MM.1S (cell line): Measurements from ENCODE around the gene TRAP1.

Source experiments
- DNase-seq: peaks from one replicate; pipeline ENCODE4 v3.0.0-alpha.2; 2015
- H2AFZ ChIP-seq: fragments of 300-600 bp; sonication (generic); 2 replicates; pipeline ENCODE4 v1.6.0; 2016; ENCODE audit warnings: antibody characterized with exemption, low read length
- H3F3A ChIP-seq: fragments of 300-600 bp; sonication (generic); 2 replicates; pipeline ENCODE4 v1.6.1; 2016; ENCODE audit warnings: mild to moderate bottlenecking, antibody characterized with exemption, low read length, moderate library complexity, mixed read lengths; ENCODE audit not compliant: insufficient read depth
- H3K27ac ChIP-seq: fragments of 300-600 bp; sonication (generic); 2 replicates; pipeline ENCODE4 v1.5.1; 2016; ENCODE audit warnings: mild to moderate bottlenecking, low read length
- H3K27me3 ChIP-seq: fragments of 300-600 bp; sonication (generic); replicated peaks from 2 replicates; pipeline ENCODE4 v1.6.0; 2016; ENCODE audit warnings: low read length; ENCODE audit not compliant: insufficient read depth
- H3K36me3 ChIP-seq: fragments of 300-600 bp; sonication (generic); replicated peaks from 2 replicates; pipeline ENCODE4 v1.6.1; 2016; ENCODE audit warnings: mild to moderate bottlenecking, low read length, mixed read lengths; ENCODE audit not compliant: insufficient read depth
- H3K4me1 ChIP-seq: fragments of 300-600 bp; sonication (generic); 2 replicates; pipeline ENCODE4 v1.6.1; 2016; ENCODE audit warnings: low read length, mixed read lengths
- H3K4me2 ChIP-seq: fragments of 300-600 bp; sonication (generic); 2 replicates; pipeline ENCODE4 v1.6.0; 2016; ENCODE audit warnings: low read depth, low read length
- H3K4me3 ChIP-seq: fragments of 300-600 bp; sonication (generic); 2 replicates; pipeline ENCODE4 v1.5.1; 2016; ENCODE audit warnings: low read length, mixed read lengths
- H3K79me2 ChIP-seq: fragments of 300-600 bp; sonication (generic); 2 replicates; pipeline ENCODE4 v1.6.1; 2016; ENCODE audit warnings: mixed run types, low read length, mixed read lengths
- H3K9ac ChIP-seq: fragments of 300-600 bp; sonication (generic); 2 replicates; pipeline ENCODE4 v1.6.1; 2016; ENCODE audit warnings: low read length, mixed read lengths
- H3K9me2 ChIP-seq: fragments of 300-600 bp; sonication (generic); replicated peaks from 2 replicates; pipeline ENCODE4 v1.6.1; 2016; ENCODE audit warnings: mild to moderate bottlenecking, low read length, mixed read lengths; ENCODE audit not compliant: insufficient read depth
- H3K9me3 ChIP-seq: fragments of 300-600 bp; sonication (generic); replicated peaks from 2 replicates; pipeline ENCODE4 v1.6.1; 2016; ENCODE audit warnings: mild to moderate bottlenecking, low read length, mixed read lengths; ENCODE audit not compliant: insufficient read depth
- H4K20me1 ChIP-seq: fragments of 300-600 bp; sonication (generic); 2 replicates; pipeline ENCODE4 v1.6.1; 2016; ENCODE audit warnings: mild to moderate bottlenecking, low read length, moderate library complexity, mixed read lengths; ENCODE audit not compliant: insufficient read depth
- CTCF ChIP-seq: fragments of 300-600 bp; sonication (generic); IDR thresholded peaks from 2 replicates; pipeline ENCODE4 v1.5.1; 2016; ENCODE audit warnings: antibody characterized with exemption, low read length, mixed read lengths
- EZH2 ChIP-seq: fragments of 300-600 bp; sonication (generic); optimal IDR thresholded peaks from 2 replicates; pipeline ENCODE3; 2017; ENCODE audit warnings: low read depth, mild to moderate bottlenecking, antibody characterized with exemption, low read length, mixed read lengths
- EZH2phosphoT487 ChIP-seq: fragments of 300-600 bp; sonication (generic); IDR thresholded peaks from 2 replicates; pipeline ENCODE4 v1.6.1; 2018; ENCODE audit warnings: antibody characterized with exemption, low read length

TRAP1 gene

DNA sequence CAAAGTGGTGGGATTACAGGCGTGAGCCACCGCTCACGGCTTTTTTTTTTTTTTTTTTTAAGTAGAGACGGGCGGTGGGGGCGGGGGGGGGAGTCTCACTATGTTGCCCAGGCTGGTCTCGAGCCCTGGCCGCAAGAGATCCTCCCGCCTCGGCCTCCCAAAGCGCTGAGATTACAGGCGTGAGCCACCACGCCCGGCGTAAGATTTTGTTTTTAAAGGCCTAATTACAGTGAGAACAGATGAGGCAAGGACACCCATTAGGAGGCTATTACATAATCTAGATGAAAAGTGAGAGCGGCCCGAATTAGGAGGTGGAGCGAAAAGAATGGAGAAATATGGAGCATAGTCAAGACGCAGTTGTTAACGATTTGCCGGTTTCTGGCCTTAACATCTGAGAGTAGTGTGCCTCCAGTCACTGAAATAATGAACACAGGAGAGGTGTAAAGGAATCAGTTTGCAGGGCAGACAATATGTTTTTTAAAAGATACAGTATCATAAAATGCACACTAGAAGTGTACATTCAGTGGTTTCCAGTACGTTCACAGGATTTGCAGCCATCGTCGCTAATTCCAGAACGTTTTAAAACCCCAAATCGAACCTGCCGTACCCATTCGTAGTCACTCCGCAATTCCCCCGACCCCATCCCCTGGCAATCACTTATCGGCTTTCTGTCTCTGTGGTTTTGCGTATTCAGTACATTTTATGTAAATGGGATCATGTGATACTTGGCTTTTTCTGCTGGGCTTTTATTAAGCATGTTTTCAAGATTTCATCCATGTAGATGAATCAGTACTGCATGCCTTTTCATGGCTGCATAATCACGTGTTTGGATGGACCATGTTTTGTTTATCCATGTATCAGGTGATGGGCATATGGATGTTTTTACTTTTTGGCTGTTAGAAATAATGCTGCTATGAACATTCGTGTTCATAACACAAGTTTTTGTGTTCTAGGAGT lies 104.5 kb downstream of the TRAP1 start:
- no peak for TF ChIP-seq CTCF
- no peak for TF ChIP-seq EZH2phosphoT487
- TF ChIP-seq EZH2: no peak
- Histone ChIP-seq H3K4me1 (peaks cover 14% of the 10 kb centered on the region), H3K4me2 (peak overlapping the region; percentile 73; the same call in 1 of the 2 replicates), H3K36me3 (0 out of 2 replicates have a peak, but pooled peaks cover 4% of the 10 kb centered on the region), H4K20me1 (no peaks in the 10 kb centered on the region), H2AFZ (no peak overlapping the region), H3K9me3 (no peaks in the 10 kb centered on the region), H3K79me2 (peaks cover 70% of the 10 kb centered on the region), H3K9ac (peak overlapping the region; percentile 91; the same call in 1 of the 2 replicates), H3K4me3 (peak overlapping the region; percentile 98), H3K9me2 (no peaks in the 10 kb centered on the region), H3K27ac (no peak overlapping the region), H3K27me3 (no peaks in the 10 kb centered on the region), H3F3A (peaks cover 3% of the 10 kb centered on the region; the same call in 1 of the 2 replicates)
- DNase-seq: no peak

DNA sequence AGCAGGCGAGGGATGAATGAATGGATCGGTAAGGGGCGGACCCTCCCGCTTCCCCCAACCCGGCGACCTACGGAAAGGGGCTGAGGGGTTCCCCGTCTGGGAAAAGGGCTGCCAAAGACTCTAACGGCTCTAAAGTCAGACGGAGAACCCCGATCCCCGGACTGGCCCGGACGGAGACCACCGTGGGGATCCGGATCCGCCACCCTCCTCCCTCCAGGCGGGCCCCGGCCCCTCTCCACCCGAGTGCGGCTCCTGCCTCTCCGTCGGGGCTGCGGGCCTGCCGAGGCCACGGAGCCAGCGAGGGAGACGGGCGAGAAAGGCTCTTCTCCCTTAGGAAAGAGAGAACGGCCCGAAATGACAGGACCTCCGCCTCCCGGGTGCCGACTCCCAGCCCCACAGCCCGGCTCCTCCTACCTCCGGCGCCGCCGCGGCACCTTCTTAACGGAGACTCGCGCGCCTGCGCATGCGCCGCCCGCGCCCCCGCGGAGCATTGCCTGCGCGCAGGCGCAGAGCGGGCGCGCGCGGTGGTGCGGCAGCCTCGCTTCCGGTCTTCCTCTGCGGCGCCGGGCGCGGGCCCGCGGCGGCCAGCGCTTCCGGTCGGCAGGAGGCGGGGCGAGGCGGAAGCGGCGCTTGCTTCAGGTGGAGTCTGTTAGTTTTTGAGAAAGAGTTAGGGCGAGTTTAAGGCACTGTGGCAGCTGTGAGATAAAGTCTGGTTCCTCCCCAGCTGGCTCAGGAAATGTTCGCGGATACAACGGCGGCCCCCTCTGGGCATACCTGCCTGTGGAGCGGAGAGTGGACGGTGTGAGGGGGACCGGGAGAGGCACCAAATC lies 106.0 kb downstream of the TRAP1 start, which contains the start of gene SLX4:
SLX4 (minus strand) TSS at position 461 of the 830 bp plus-strand sequence. CDS start 2,642 bp downstream, outside the sequence.
- Histone ChIP-seq H3F3A (peaks cover 3% of the 10 kb centered on the region; the same call in 1 of the 2 replicates), H3K4me2 (peak within 1 kb of the TSS; percentile 96), H3K4me1 (peaks cover 14% of the 10 kb centered on the region), H3K9me3 (no peaks in the 10 kb centered on the region), H3K79me2 (peaks cover 57% of the 10 kb centered on the region), H3K27me3 (no peaks in the 10 kb centered on the region), H4K20me1 (no peaks in the 10 kb centered on the region), H2AFZ (peak within 1 kb of the TSS; percentile 95), H3K36me3 (0 out of 2 replicates have a peak, but pooled peaks cover 4% of the 10 kb centered on the region), H3K9ac (peak within 1 kb of the TSS; percentile 91), H3K27ac (peak within 1 kb of the TSS; percentile 89), H3K9me2 (no peaks in the 10 kb centered on the region), H3K4me3 (peak within 1 kb of the TSS; percentile 98)
- TF ChIP-seq EZH2 (no peak), EZH2phosphoT487 (no peak), CTCF (no peak)
- DNase-seq: peak; percentile 96

DNA sequence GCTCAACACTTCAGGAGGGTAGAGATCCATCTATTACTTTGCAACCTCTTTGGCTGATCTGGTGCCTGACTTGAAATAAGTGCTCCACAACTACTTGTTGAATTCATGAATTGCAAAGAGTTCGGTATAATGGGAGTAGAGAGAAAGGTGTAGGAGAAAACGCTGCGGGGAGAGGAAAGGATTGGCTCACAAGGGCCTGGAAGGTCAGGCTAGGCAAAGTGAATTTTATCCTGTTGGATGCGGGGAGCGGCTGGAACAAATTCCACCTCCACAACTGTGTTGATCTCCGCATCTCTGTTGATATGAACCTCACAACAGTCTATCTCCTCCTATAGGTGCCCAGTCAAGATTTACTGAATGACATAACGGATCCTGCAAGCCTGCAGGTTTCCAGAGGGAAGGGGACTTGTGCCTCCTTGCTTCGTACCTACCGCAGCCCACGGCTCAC lies 106.6 kb downstream of the TRAP1 start:
- H3K9me3 ChIP-seq: no peaks in the 10 kb centered on the region
- no peaks in the 10 kb centered on the region for H4K20me1 ChIP-seq
- H3K4me1 ChIP-seq: peaks cover 14% of the 10 kb centered on the region
- no peak for TF ChIP-seq EZH2
- no peak for TF ChIP-seq EZH2phosphoT487
- TF ChIP-seq CTCF: no peak
- H3K9me2 ChIP-seq: no peaks in the 10 kb centered on the region
- 0 out of 2 replicates have a peak, but pooled peaks cover 4% of the 10 kb centered on the region for H3K36me3 ChIP-seq
- no peak for DNase-seq
- peaks cover 3% of the 10 kb centered on the region; the same call in 1 of the 2 replicates for H3F3A ChIP-seq
- peak overlapping the region; percentile 95 for H2AFZ ChIP-seq
- peak overlapping the region; percentile 96 for H3K4me3 ChIP-seq
- peaks cover 51% of the 10 kb centered on the region for H3K79me2 ChIP-seq
- no peak overlapping the region for H3K27ac ChIP-seq
- H3K27me3 ChIP-seq: no peaks in the 10 kb centered on the region
- peak overlapping the region; percentile 88 for H3K9ac ChIP-seq
- peak overlapping the region; percentile 96 for H3K4me2 ChIP-seq
